AG04450 (cell line): ENCODE measurements around the gene ZNF506. TPM values are rescaled to one million over a fixed set of nuclear protein-coding genes. Genes with fewer than 3 reads are reported as not detected.
"Not testable (repeated sequence)": the region's sequence is repeated elsewhere in the genome, so short reads cannot be mapped to it uniquely, and the experiment has no call there.

Experiments used
- CTCF ChIA-PET: fragments of 300-600, 350-600 bp; formaldehyde crosslinking; extraction: SDS; loops from one replicate; lab custom pipeline; 2022; ENCODE audit warnings: antibody characterized with exemption, inconsistent platforms; lab: Charles Lee
- POLR2A ChIA-PET: fragments of 350-600 bp; formaldehyde crosslinking; extraction: SDS; loops from one replicate; lab custom pipeline; 2021; ENCODE audit warnings: antibody characterized with exemption, inconsistent platforms; lab: Yijun Ruan, JAX
- DNase-seq: peaks from one replicate; pipeline ENCODE4 v3.0.0-alpha.2; 2011; ENCODE audit warnings: low read depth, low spot score
- H3K27ac ChIP-seq: one replicate; pipeline ENCODE4 v1.5.1; 2012; ENCODE audit warnings: low read depth, low read length, control low read depth
- H3K27me3 ChIP-seq: one replicate; pipeline ENCODE4 v1.6.0; 2012; ENCODE audit warnings: low read length; ENCODE audit not compliant: control insufficient read depth, insufficient read depth
- H3K4me3 ChIP-seq: 2 replicates; pipeline ENCODE4 v1.5.1; 2011; ENCODE audit warnings: mild to moderate bottlenecking, low read depth, low read length, control low read depth
- H3K9me3 ChIP-seq: 2 replicates; pipeline ENCODE4 v1.5.1; 2012; ENCODE audit warnings: low read length; ENCODE audit not compliant: control insufficient read depth, insufficient read depth
- CTCF ChIP-seq: IDR thresholded peaks from 2 replicates; pipeline ENCODE4 v1.5.1; 2011; ENCODE audit warnings: low read depth, low read length, control low read depth, inconsistent platforms
- polyA plus RNA-seq: library from polyadenylated mRNA; depleted of rRNA; stranded (reverse); fragments of >200 nt; gene quantifications from 2 replicates; pipeline ENCODE4 v1.2.3, GENCODE V29; 2011

ZNF506 gene
- polyA plus RNA-seq, 1 experiment, result 14.2 TPM

- Histone ChIP-seq H3K27ac (no peak overlapping the region), H3K4me3 (no peak overlapping the region), H3K27me3 (no peaks in the 10 kb centered on the region), H3K9me3 (peaks cover 6% of the 10 kb centered on the region)
- ChIA-PET CTCF (no interaction called here), POLR2A (no interaction called here)
- DNase-seq, result no peak
- TF ChIP-seq CTCF, result no peak
Measured at GRCh38 chr19:19782783-19783182, 38.8 kb downstream of the ZNF506 start.

- DNase-seq, H3K27ac ChIP-seq, CTCF ChIA-PET, H3K4me3 ChIP-seq, H3K9me3 ChIP-seq, H3K27me3 ChIP-seq, POLR2A ChIA-PET: not testable (repeated sequence)
Measured at GRCh38 chr19:19781791-19782190, 39.8 kb downstream of the ZNF506 start.

GRCh38 chr19:19778666-19779065, 42.9 kb downstream of the ZNF506 start:
- DNase-seq, result no peak
- no peaks in the 10 kb centered on the region for H3K27me3 ChIP-seq
- no peak overlapping the region for H3K4me3 ChIP-seq
- no peak overlapping the region for H3K27ac ChIP-seq
- POLR2A ChIA-PET, result no interaction called here
- TF ChIP-seq CTCF, result no peak
- CTCF ChIA-PET, result no interaction called here
- H3K9me3 ChIP-seq, result no peaks in the 10 kb centered on the region; the same call in 1 of the 2 replicates

GRCh38 chr19:19777692-19778091, 43.9 kb downstream of the ZNF506 start:
- TF ChIP-seq CTCF, result no peak
- no peak for DNase-seq
- ChIA-PET CTCF (interaction anchor here (0.6 kb wide), 1 partner anchor 10 kb away, joined by 7 read pairs; no protein-coding TSS in a partner anchor), POLR2A (no interaction called here)
- no peaks in the 10 kb centered on the region; the same call in none of the 2 replicates for H3K9me3 ChIP-seq
- no peak overlapping the region; the same call in 1 of the 2 replicates for H3K4me3 ChIP-seq
- H3K27ac ChIP-seq, result no peak overlapping the region
- H3K27me3 ChIP-seq, result no peaks in the 10 kb centered on the region

GRCh38 chr19:19776206-19777008, 45.1 kb downstream of the ZNF506 start:
- no peak for TF ChIP-seq CTCF
- Histone ChIP-seq H3K4me3 (peak overlapping the region; percentile 95), H3K9me3 (peaks cover 2% of the 10 kb centered on the region; the same call in 1 of the 2 replicates), H3K27me3 (no peaks in the 10 kb centered on the region), H3K27ac (peak overlapping the region; percentile 47)
- ChIA-PET CTCF (interaction anchor here (0.6 kb wide), 1 partner anchor 26 kb away, joined by 3 read pairs; no protein-coding TSS in a partner anchor), POLR2A (interaction anchor here (0.7 to 1.5 kb wide), 8 partner anchors 43 to 884 kb away, joined by 3 to 15 read pairs (median 6); partner anchors contain the start of genes ZNF14, ZNF253, ZNF486 and ZNF506)
- DNase-seq, result peak; percentile 97
